ACHN (cell line): ENCODE results near the gene DGCR8.
A peak's percentile ranks its signal among the peaks of the same experiment; 100 is the strongest.

Experiments used
- DNase-seq: peaks from one replicate; pipeline ENCODE4 v3.0.0-alpha.2; 2015
- in situ Hi-C: cut with HindIII; loops from 2 replicates; pipeline ENCODE4 v1.10.0; 2017; ENCODE audit warnings: low sequenced_read_pairs, low pct_ligation_motif_present, low pct_unique_long_range_greater_than_20kb

DGCR8 gene

DNA sequence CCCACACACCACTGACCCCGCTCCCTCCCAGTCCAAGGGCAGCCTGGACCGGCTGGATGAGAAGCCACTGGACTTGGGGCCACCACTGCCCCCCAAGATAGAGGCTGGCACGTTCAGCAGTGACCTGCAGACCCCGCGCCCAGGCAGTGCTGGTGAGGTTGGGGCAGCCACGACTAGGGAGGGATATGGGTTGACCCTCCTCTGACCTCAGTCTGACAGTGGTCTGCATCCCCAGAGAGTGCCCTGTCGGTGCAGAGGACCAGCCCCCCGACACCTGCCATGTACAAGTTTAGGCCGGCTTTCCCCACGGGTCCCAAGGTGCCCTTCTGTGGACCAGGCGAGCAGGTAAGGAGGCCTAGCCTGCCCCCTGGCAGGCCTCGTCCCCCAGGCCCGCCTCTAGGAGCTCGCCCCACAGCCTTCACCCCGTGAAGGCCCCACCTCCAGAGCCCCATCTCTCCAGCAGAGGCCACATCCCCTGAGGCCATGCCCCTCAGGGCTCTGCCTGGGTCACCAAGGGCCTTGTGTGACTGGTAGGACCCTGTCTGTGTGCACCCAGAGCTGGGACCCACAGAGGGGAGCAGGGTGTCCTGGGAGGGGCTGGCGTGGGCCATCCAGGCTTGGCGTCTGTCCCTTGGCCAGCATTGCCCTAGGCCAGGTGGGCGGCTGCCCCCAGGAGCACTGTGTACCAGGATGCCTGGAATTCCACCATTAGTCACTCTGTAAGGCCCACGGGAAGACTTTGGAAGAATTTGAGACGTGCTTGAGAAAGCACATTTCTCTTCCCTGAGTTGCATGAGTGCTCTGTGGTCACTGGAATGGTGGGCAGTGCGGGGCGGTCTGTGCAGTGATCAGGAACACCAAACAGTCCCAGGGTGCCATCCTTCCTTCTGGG lies 61.4 kb downstream of the DGCR8 start:
- peak; percentile 91 for DNase-seq
- in situ Hi-C loops, result no loop called here

DNA sequence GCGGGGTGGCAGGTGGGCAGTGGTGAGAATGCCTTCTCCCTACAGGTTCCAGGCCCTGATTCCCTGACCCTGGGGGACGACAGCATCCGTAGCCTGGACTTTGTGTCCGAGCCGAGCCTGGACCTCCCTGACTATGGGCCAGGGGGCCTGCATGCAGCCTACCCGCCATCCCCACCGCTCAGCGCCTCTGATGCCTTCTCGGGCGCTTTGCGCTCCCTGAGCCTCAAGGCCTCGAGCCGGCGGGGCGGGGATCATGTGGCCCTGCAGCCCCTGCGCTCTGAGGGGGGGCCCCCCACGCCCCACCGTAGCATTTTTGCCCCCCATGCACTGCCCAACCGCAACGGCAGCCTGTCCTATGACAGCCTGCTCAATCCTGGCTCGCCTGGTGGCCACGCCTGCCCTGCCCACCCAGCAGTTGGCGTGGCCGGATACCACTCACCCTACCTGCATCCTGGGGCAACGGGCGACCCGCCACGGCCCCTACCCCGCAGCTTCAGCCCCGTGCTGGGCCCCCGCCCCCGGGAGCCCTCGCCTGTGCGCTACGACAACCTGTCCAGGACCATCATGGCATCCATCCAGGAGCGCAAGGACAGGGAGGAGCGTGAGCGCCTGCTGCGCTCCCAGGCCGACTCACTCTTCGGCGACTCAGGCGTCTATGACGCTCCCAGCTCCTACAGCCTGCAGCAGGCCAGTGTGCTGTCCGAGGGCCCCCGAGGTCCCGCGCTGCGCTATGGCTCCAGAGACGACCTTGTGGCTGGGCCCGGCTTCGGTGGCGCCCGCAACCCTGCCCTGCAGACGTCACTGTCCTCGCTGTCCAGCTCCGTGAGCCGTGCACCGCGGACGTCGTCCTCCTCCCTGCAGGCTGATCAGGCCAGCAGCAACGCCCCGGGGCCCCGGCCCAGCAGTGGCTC lies 62.9 kb downstream of the DGCR8 start:
- in situ Hi-C loops, result no loop called here
- DNase-seq, result no peak

DNA sequence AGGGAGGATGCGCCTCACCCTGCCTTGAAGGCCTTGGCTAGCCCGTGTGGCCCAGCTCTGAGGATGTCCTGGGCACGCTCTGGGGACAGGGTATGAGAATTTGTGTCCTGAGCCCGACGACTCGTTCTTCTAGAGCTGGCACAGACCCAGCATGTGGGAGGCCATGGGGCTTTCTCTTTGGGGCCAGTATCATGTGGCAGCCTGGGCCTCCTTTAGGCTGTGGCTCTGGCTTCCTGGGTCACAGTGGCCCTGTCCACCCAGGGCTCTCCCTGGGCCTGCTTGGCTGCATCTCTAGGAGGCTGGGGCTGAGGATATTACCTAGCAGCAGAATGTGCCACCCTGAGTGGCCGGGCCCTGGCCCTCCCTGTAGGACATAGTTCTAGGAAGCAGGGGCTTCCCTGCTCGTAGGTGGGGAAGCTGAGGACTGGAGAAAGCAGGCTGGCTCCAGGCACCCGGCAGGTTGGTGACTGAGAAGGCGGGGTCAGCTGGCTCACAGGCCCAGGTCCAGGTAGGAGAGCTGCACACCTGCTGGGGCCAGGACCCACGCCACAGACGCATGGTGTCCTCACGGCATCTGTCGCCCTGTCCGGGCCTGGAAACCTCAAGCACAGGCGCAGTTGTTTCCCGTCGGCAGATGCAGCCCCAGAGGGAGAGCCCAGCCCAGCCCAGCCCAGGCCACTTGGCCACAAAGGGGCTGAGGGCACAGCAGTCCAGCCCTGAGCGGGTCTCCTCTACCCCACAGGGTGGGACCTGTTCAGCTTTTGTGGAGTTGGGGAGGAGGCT lies 64.0 kb downstream of the DGCR8 start:
- no peak for DNase-seq
- in situ Hi-C loops, result no loop called here

DNA sequence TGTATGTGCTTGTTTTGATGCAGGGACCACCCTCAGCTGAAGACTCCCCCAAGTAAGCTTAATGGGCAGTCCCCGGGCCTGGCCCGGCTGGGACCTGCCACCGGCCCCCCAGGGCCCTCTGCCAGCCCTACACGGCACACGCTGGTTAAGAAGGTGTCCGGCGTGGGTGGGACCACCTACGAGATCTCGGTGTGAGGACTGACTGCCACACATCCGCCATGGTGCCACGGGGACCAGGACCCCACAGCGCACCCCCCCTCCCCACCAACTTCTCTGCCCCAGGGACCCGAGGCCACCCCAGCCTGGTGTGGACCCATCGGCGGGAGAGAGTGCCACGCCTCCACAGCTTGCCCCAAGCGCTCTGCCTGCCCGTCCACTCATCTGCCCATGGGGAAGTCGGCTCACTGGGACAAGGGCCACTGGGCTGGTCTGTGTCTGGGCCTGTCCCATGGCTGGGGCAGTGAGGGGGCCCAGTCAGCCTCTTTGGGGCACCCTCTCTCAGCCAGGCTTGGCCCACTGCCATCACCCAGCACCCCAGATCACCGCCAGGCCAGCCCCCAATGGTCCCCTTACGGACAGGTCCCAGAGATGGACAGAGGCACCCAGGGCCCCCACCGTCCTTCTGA lies 65.3 kb downstream of the DGCR8 start:
- in situ Hi-C loops, result no loop called here
- DNase-seq, result no peak

DNA sequence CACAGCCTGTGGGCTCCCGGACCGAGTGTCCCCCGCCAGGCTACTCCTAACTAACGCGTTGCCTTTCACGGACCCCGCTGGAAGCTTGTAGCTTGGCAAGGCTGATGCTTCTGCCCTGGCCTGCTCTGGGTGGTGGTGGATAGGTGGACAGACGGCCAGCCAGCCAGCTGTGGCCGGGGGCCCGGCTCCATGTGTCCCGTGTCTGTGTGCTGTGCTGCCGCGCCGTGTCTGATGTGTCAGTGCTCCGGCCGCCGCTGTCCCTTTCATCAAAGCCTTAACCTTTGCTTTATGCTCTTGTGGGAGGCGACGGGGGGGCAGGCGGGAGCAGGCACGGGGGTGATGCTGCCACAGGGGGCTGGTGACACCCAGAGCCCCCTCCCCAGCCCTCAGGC lies 65.8 kb downstream of the DGCR8 start:
- DNase-seq, result no peak
- in situ Hi-C loops, result no loop called here

DNA sequence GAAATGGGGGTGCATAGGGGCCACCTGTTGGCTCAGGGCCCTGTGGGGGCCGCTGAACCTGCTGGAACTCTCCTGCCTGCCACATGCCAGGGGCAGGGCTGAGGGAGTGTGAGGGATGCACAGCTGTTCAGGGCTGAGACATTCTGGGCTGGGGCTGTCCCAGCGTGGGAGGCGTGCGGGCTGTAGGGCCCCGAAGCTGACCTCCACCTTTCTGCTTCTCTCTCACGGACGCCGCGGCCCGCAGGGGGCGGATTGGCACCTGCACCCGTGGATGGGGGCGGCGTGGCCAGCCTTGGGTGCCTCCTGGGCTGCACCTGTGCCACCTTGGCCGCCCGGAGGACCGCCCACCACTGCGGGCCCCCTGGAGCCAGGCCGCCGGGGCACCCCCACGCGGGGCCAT lies 66.7 kb downstream of the DGCR8 start:
- no peak for DNase-seq
- in situ Hi-C loops, result no loop called here

DNA sequence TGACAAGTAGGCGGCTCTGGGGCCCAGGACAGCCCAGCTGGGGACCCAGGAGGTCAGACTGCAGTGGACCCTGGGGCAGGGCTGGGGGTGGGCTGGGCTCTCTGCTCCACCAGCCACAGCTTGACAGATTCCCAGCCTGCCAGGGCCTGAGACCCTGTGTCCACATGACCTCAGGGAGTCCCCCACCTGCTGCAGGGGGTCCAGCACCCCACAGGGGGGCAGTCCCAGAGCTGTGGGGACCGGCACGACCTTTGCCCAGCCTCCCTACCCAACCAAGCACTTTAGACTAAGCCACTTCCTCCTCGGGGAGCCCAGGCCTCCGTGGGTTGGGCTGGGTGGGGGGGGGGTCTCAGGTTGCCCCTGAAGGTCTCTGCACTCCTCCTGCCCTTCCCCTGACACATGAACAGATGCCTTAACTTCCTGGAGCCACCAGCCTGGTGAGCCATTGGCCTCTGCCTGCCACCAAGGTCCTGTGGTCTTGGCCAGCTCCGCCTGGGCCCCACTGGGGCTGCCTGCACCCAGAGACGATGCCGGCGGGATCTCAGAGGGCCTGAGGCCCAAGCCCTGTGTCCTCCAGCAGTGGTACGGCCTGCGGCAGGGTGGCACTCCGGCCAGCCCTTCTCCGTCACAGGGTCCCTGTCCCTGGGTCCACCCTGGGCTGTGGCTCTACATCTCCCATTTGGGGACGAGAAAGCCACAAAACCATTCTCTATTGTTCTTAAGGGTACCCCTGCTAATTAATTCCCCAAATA lies 67.4 kb downstream of the DGCR8 start:
- DNase-seq, result no peak

DNA sequence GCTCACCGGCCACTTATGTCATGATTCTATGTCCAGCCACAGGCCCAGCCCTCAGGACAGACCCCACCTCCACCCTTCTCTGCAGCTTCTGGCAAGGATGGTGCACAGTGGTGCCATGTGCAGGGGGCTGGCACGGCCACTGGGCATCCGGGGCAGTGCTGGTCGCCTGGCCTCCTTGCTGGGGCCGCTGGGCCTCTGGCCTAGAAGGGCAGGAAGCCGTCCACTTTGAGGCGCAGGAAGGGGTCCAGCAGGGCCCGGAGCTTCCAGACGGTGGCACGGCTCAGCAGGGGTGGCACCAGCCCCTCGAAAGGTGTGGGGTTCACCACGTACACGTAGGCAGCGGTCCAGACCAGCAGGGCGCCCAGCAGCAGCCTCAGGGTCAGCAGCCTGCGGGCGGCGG lies 68.4 kb downstream of the DGCR8 start:
- in situ Hi-C loops, result no loop called here
- no peak for DNase-seq

More for the DNA sequence above, 67.4 kb downstream of the DGCR8 start:
- in situ Hi-C loops, result no loop called here

DNA sequence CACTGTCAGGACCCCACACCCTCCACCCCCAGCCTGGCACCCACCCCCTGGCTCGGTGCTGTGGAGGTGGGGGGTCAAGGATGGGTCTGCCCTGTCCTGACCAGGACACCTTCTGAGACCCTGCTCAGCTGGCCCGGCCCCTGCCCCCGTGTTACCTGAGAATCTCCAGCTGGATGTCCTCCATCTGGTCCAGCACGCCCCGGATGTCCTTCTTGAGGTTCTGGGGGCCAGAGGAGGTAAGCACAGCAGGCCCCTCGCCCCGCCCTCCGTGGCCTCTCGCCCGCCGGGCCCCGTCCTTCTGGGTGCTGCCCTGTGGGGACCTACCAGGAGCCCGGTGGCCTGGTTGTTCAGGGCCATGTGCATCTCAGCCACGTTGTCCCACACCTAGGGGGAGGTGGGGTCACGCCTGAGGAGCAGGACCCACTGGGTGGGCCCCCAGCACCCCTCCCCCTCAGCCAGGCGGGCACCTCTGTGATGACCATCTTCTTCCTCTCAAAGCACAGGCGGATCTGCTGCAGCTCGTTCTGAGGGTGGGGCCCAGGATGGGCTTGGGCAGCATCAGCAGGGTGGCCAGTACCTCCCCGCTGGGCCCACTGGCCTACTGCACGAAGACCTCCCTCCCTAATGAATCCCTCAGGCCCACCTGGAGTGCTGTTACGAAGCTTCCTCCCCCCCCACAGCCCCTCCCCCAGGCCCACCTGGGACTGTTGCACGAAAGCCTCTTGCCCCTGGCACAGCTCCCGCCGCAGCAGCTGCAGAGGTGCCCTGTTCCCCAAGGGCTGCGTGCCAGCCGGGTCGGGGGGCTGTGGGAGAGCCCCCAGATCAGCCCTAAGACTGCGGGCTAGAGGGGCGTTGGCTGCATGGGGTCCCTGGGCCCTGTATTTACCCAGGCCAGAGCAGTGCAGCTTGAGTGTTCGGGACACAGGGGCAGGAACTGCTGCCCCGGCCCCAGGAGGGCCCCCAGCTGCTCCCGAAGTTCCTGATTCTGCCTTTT lies 69.5 kb downstream of the DGCR8 start:
- in situ Hi-C loops, result no loop called here
- DNase-seq, result no peak

DNA sequence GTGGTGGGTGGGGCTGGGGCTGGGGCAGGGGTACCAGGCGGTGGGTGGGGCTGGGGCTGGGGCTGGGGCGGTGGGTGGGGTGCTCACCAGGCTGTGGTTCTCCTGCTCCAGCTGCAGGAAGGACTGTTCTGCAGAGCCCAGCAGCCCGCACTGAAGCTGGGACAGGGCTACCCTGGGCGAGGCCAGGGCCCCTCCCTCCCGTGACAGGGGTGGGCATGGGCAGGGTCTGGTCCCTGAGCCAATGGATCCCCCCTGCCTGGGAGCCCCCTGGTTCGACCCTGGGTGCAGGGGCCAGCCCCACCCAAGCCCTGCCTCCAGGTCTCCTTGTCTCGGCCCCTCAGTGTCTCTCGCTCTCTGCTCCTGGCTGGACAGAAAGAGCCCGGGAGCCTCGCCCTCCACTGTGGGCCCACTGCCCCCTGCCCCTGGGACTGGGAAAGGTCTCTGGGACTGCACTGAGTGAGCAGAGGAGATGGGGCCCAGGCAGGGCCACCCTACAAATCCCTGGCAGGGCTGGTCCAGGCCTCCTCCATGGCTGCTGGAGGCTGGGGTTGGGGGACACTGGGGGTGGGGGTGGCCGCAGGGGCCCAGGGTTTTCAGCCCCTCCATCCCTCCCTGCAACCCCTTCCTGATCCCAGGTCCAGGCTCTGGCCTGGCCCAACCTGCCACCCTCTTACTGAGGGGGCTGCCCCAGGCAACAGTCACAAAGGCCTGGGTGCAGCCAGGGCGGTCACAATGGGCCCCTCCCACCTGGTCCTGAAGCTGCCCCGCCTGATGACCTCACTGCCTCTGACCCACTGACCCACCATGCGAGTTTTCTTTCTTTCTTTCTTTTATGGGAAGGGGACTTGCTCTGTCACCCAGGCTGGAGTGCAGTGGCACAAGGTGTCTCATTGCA lies 70.6 kb downstream of the DGCR8 start, which contains the start of gene CCDC188:
Gene CCDC188, minus strand, starts transcription at position 675 of the 895 bp plus-strand sequence. Its CDS starts 69 bp downstream, at position 606.
- no peak for DNase-seq
- in situ Hi-C loops, result no loop called here

DNA sequence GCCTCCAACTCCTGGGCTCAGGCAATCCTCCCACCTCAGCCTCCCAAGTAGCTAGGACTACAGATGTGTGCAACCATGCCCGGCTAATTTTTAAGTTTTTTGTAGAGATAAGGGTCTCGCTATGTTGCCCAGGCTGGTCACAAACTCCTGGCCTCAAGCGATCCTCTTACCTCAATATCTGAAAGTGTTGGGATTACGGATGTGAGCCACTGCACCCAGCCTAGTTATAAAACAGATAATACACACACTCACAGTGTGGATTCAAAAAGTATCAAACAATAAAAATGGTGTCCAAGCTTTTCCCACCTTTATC lies 71.2 kb downstream of the DGCR8 start:
- no peak for DNase-seq
- in situ Hi-C loops, result no loop called here

DNA sequence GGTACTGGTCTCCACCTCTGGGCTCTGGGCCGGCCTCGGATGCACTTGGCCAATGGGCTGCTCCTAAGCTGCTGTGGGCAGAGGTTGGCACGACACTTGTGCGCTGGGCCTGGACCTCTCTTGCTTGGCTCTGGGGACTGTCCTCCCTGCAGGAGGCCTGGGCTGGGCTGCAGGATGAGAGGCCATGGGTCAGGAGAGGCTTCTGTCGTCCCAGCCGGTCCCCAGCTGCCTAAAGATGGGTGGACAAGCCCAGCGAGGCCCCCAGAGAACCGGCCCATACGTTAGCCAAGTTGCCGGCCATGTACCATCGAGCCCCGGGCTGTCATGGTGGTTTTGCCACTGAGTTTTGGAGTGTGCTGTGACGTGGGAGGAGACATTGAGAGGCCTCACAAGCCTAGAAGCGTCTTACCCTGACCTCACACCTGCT lies 72.4 kb downstream of the DGCR8 start:
- no peak for DNase-seq
- in situ Hi-C loops, result no loop called here

DNA sequence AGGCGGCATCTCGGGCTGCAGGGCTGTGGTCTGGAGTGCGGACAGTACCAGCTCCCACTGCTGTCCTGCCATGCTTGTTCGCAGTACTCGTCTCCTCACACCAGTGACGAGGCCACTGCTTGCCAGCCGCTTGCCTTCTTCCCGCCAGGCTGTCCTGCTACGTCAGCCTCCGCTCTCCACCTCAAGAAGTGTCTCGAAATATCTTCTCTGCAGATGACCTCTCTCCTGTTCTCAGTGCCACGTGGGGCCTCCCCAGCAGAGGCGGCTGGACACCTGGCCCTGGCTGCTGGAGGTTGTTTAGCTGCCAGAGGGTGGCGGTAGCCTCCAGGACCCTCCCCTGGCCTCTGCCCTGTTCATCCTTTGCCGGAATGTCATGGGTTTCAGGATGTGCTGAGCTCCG lies 73.9 kb downstream of the DGCR8 start:
- DNase-seq, result no peak
- in situ Hi-C loops, result no loop called here

DNA sequence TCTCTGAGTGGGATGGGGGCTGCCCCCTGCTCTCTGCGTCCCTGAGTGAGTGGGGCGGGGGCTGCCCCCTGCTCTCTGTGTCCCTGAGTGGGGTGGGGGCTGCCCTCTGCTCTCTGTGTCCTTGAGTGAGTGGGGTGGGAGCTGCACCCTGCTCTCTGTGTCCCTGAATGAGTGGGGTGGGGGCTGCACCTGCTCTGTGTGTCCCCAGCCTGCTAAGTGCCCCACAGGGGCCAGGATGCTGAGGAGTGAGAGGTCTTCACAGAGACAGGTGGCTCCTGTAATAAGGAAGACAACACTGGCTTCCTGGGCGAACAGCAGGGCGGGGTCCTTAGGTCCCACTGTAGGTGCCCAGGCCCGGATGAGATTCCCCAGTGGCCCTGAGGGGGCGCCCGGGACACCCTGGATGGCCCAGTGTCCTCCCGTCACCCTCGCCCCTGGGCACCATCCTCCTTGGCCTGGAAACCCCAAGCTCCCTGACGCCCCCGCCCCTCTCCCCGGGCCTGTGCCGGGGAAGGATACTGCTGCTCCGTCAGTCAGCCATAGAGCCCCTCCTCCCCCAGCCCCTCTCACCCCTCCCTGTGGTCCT lies 74.7 kb downstream of the DGCR8 start:
- in situ Hi-C loops, result no loop called here
- no peak for DNase-seq

DNA sequence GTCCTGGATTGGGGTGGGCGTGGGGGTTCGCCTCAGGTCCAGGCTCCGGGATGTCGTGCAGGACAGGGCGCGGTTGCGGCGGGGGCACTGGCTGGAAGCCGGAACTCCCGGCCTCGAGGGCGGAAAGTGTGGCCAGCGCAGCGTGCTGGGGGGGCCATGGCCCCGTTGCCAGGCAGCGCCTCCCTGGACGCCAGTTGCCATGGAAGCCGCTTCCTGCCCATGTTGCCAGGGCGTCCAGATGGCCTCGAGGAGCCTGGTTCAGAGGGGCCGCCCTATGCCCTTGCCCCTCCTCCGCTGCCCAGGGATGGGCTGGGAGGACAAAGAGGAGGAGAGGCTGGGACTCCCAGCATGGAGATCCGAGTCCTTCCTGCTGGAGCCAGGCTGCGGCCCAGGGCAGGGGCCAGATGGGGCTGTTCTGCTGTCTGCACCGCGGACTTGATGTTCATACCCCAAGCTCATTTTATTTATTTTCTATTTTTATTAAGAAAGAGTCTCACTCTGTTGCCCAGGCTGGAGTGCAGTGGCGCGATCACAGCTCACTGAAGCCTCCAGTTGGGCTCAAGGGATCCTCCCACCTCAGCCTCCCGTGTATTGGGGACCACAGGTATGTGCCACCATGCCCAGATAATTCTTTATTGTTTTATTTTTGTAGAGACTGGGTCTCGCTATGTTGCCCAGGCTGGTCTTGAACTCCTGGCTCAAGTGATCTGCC lies 75.4 kb downstream of the DGCR8 start:
- DNase-seq, result peak; percentile 75
- in situ Hi-C loops, result no loop called here
